ENCODE data around the gene BIN2. TPM values are rescaled to one million over a fixed set of nuclear protein-coding genes. Genes with fewer than 3 reads are reported as not detected.

BIN2 gene
- total and polyA plus RNA-seq, 9 of the 15 experiments (the other 6 are each of a cell fraction or from before 2014, with no cell fraction given): 0.04 to 0.39 (median 0.25) TPM; not detected in 1

GRCh38 chr12:51320695-51321320 lies 3.2 kb downstream of the BIN2 start (continued):
- no peak for TF ChIP-seq ZNF507 (tag; conservative IDR thresholded peaks at IDR 0.05)
- TF ChIP-seq UBTF (IDR thresholded peaks at IDR 0.05; ENCODE audit: borderline replicate concordance in 1 of 2, low read depth in 2 of 2, low read length in 2 of 2): no peak
- TF ChIP-seq KDM2B (CRISPR knock-in tag; IDR thresholded peaks at IDR 0.05): no peak
- TF ChIP-seq ZZZ3 (IDR thresholded peaks at IDR 0.05): no peak
- TF ChIP-seq FOXJ3 (CRISPR knock-in tag; IDR thresholded peaks at IDR 0.05): no peak
- TF ChIP-seq BACH1 (tag; IDR thresholded peaks at IDR 0.05): no peak
- no peak for TF ChIP-seq ZNF324 (CRISPR knock-in tag; IDR thresholded peaks at IDR 0.05)
- 0 out of 2 replicates have a peak, but pooled peaks have one; percentile 23 for TF ChIP-seq ETS1 (conservative IDR thresholded peaks at IDR 0.05; ENCODE audit: control insufficient read depth, low read depth, low read length)
- no peak for TF ChIP-seq RAD51 (IDR thresholded peaks at IDR 0.05; ENCODE audit: borderline replicate concordance, low read depth)
- TF ChIP-seq ARID1B (IDR thresholded peaks at IDR 0.05): peak; percentile 89
- no peak for TF ChIP-seq E2F5 (CRISPR knock-in tag; IDR thresholded peaks at IDR 0.05)
- TF ChIP-seq CHD1 (IDR thresholded peaks at IDR 0.05; ENCODE audit: low read length): no peak
- TF ChIP-seq RBBP5 (IDR thresholded peaks at IDR 0.05; ENCODE audit: borderline replicate concordance, insufficient read depth, low read length, poor library complexity, severe bottlenecking): no peak
- no peak for TF ChIP-seq BRCA1 (IDR thresholded peaks at IDR 0.05)
- TF ChIP-seq BRCA1 (CRISPR knock-in tag; IDR thresholded peaks at IDR 0.05): no peak
- no peak for TF ChIP-seq ZBTB43 (CRISPR knock-in tag; IDR thresholded peaks at IDR 0.05)
- 0 out of 2 replicates have a peak, but pooled peaks have one; percentile 66 for TF ChIP-seq ELF4 (CRISPR knock-in tag; IDR thresholded peaks at IDR 0.05)
- TF ChIP-seq ZNF23 (CRISPR knock-in tag; IDR thresholded peaks at IDR 0.05): no peak
- TF ChIP-seq ZNF280B (CRISPR knock-in tag; IDR thresholded peaks at IDR 0.05): no peak
- TF ChIP-seq ELF2 (CRISPR knock-in tag; IDR thresholded peaks at IDR 0.05): no peak
- TF ChIP-seq ZSCAN29 (IDR thresholded peaks at IDR 0.05): no peak
- TF ChIP-seq MAZ (CRISPR knock-in tag; conservative IDR thresholded peaks at IDR 0.05 in 1 of 2, IDR thresholded peaks at IDR 0.05 in 1 of 2): peak in 1 of 2 experiments; percentile 40; a peak in 1 of 4 replicates

Data from K562 (cell line).